GM12872 (cell line): ENCODE data around the gene KLK2.

Experiments
- TF ChIP-seq, protein P1 (sequence below): IDR thresholded peaks from 3 replicates; pipeline ENCODE4 v1.5.1; 2011; ENCODE audit warnings: low read depth, mild to moderate bottlenecking, low read length, moderate library complexity; ENCODE audit not compliant: insufficient read depth

The KLK2 gene

DNA sequence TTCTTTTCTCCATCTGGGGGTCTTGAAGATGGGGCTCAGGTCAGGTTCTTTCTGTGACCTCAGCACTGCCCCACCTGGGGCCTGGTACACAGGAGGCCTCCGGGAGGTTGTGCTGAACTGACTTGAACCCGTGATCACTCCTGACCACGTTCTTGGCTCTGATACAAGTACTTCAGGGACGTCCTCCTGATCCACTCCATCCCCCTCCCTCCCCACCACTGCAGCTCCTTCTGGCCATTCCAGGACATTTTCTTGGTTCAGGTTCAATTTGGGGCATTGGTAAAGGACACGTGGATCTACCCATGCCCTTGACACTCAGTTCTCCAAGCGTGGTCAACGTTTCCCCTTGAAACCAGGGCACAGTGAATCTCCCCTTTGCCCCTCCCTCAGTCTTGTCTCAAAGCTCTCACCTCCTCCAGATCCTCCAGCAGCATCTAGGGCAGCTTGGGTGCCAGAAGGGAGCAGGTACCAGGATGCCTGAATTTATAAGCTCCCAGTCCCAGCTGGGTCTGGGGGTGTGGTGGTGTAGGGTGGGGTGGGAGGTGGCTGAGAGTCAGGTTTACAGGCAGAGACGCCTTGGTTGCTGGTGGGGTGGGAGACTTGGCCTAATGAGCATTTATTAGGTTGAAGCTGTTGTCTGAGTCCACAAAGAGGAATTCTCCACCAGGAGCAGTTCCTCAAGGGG lies 40.0 kb upstream of the KLK2 start, which contains the start of gene KLK15:
Gene KLK15 (minus strand): TSS at position 458 of the 685 bp plus-strand sequence. CDS start 2,082 bp downstream, outside the sequence.
- TF ChIP-seq, protein P1, sequence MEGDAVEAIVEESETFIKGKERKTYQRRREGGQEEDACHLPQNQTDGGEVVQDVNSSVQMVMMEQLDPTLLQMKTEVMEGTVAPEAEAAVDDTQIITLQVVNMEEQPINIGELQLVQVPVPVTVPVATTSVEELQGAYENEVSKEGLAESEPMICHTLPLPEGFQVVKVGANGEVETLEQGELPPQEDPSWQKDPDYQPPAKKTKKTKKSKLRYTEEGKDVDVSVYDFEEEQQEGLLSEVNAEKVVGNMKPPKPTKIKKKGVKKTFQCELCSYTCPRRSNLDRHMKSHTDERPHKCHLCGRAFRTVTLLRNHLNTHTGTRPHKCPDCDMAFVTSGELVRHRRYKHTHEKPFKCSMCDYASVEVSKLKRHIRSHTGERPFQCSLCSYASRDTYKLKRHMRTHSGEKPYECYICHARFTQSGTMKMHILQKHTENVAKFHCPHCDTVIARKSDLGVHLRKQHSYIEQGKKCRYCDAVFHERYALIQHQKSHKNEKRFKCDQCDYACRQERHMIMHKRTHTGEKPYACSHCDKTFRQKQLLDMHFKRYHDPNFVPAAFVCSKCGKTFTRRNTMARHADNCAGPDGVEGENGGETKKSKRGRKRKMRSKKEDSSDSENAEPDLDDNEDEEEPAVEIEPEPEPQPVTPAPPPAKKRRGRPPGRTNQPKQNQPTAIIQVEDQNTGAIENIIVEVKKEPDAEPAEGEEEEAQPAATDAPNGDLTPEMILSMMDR: no peak

DNA sequence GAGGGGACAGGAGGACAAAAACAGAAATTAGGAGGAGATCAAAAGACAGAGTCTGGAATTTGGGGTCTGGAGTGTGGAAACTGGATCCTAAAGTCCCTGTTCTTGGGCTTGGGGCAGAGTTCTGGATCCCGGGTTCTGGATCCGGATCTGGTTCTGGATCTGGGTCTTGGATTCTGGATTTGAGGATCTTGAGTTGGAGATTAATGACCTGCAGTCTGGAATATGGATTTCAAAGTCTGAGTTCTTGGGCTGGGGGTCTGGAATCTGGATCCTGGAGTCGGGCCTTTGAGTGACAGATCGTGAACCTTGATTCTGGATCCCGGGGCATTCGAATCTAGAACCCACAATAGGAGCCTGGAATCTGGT lies 39.5 kb upstream of the KLK2 start:
- TF ChIP-seq, protein P1: no peak

GRCh38 chr19:50835103-50835784 lies 38.0 kb upstream of the KLK2 start:
- TF ChIP-seq, protein P1: no peak

DNA sequence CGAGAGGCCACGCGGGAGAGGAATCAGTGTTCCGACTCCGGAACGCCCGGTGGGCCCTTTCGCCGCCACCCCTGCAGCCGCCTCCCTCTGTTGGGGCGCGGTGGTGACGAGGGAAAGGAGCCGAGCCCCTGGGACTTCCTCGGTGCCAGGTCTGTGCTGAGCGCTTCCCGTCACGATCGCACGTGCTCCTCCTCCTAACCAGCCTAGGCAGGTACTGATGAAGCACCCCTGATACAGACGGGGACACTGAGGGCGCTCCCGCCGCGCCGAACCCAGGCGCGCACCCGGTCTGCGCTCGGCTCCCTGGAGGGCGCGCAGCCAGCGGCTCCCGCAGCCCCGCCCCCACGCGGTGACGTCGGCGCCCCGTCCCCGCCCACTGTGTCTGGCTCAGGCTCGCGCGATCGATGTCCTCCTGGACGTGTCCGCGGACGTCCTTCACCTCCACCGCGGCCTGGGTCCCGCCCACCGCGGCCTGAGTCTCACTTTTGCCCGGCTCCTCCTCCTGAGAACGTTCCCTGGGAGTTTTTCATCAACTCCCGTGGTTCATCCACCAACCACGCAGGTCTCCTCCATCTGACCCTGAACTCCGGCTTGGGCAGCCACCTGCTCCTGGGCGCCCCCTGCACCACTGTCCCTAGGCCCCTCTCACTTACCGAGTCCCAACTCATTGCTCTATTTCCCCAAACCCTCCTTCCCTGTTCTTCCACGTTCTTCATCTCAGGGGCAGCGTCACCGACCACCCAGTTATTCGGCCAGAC lies 37.3 kb upstream of the KLK2 start:
- TF ChIP-seq, protein P1: 0 out of 3 replicates have a peak, but pooled peaks have one; percentile 10

GRCh38 chr19:50836543-50837195 lies 36.6 kb upstream of the KLK2 start:
- TF ChIP-seq, protein P1: no peak

DNA sequence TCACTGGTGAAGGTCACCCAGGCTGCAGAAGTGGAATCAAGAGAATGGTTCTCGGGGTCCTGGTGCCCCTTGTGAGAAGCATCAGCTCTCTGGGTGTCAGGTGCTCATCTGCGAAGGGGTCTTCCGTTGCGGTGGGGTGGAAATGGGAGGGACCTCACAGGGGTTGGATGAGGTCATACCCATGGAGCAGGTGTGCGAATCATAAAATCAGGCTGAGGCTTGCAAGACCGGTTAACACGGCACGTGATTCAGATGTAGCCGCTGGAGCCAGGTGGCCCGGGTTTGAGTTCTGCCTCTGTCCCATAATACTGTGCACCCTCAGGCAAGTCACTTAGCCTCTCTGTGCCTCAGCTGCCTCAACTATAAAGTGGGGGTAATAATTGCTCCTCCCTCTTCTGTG lies 35.9 kb upstream of the KLK2 start:
- TF ChIP-seq, protein P1: no peak

GRCh38 chr19:50838239-50838638 lies 35.0 kb upstream of the KLK2 start:
- TF ChIP-seq, protein P1: peak; percentile 56
